NCI-H1105 (cell line): ENCODE data around the gene SCGN.

Source experiments
- DNase-seq: peaks from one replicate; lab custom pipeline; 2025; lab: John Stamatoyannopoulos, UW

Gene SCGN

GRCh38 chr6:25640446-25640845 lies 11.6 kb upstream of the SCGN start:
- DNase-seq: no peak

GRCh38 chr6:25640891-25641290 lies 11.1 kb upstream of the SCGN start:
- no peak for DNase-seq

GRCh38 chr6:25641377-25641776 lies 10.6 kb upstream of the SCGN start:
- no peak for DNase-seq

- DNase-seq: no peak
Measured at GRCh38 chr6:25641940-25642666, 9.9 kb upstream of the SCGN start.

GRCh38 chr6:25642667-25643328 lies 9.2 kb upstream of the SCGN start:
- no peak for DNase-seq

- no peak for DNase-seq
Measured at GRCh38 chr6:25645916-25646315, 6.1 kb upstream of the SCGN start.

GRCh38 chr6:25649611-25650010 lies 2.4 kb upstream of the SCGN start:
- no peak for DNase-seq

GRCh38 chr6:25655723-25656122 lies 3.7 kb downstream of the SCGN start:
- DNase-seq: no peak

GRCh38 chr6:25659633-25660368 lies 7.8 kb downstream of the SCGN start:
- DNase-seq: peak; percentile 57

GRCh38 chr6:25660512-25660911 lies 8.5 kb downstream of the SCGN start:
- DNase-seq: no peak

GRCh38 chr6:25661129-25661779 lies 9.2 kb downstream of the SCGN start:
- DNase-seq: no peak

- DNase-seq: no peak
Measured at GRCh38 chr6:25665455-25665854, 13.4 kb downstream of the SCGN start.

- no peak for DNase-seq
Measured at GRCh38 chr6:25669413-25669812, 17.4 kb downstream of the SCGN start.

- no peak for DNase-seq
Measured at GRCh38 chr6:25670208-25670607, 18.2 kb downstream of the SCGN start.

GRCh38 chr6:25670793-25671513 lies 18.9 kb downstream of the SCGN start:
- no peak for DNase-seq

- DNase-seq: no peak
Measured at GRCh38 chr6:25671652-25672051, 19.6 kb downstream of the SCGN start.

GRCh38 chr6:25675167-25675566 lies 23.2 kb downstream of the SCGN start:
- DNase-seq: no peak

GRCh38 chr6:25676775-25677174 lies 24.8 kb downstream of the SCGN start:
- no peak for DNase-seq

- DNase-seq: no peak
Measured at GRCh38 chr6:25681848-25682247, 29.8 kb downstream of the SCGN start.

- no peak for DNase-seq
Measured at GRCh38 chr6:25682324-25682723, 30.3 kb downstream of the SCGN start.

GRCh38 chr6:25684565-25684964 lies 32.5 kb downstream of the SCGN start:
- DNase-seq: no peak

- DNase-seq: peak; percentile 22
Measured at GRCh38 chr6:25685251-25685650, 33.2 kb downstream of the SCGN start.
